Measurements from ENCODE around the gene ACSM2B. TPM values are rescaled to one million over a fixed set of nuclear protein-coding genes. Genes with fewer than 3 reads are reported as not detected.
"Not testable (repeated sequence)": the region's sequence is repeated elsewhere in the genome, so short reads cannot be mapped to it uniquely, and the experiment has no call there.

The ACSM2B gene
- total RNA-seq, 1 experiment from 2014 or later = not detected

DNA sequence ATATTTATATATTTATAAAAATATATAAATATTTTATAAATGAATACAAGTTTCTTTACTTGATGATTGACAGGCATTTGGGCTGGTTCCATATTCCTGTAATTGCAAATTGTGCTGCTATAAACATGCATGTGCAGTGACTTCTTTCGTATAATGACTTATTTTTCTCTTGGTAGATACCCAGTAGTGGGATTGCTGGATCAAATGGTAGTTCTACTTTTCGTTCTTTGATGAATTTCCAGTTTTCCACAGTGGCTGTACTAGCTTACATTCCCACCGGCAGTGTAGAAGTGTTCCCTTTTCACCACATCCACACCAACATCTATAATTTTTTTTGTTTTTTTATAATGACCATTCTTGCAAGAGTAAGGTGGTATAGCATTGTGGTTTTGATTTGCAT, 7.8 kb downstream of the ACSM2B start:
- DNase-seq = no peak
- H3K27me3 ChIP-seq (ENCODE audit: control insufficient read depth, insufficient read depth, low read length) = no peaks in the 10 kb centered on the region
- H3K4me3 ChIP-seq (ENCODE audit: insufficient read depth, low read depth, low read length) = no peak overlapping the region
- no peaks in the 10 kb centered on the region for H3K36me3 ChIP-seq (replicated peaks; ENCODE audit: control insufficient read depth, insufficient read depth, low read length)

DNA sequence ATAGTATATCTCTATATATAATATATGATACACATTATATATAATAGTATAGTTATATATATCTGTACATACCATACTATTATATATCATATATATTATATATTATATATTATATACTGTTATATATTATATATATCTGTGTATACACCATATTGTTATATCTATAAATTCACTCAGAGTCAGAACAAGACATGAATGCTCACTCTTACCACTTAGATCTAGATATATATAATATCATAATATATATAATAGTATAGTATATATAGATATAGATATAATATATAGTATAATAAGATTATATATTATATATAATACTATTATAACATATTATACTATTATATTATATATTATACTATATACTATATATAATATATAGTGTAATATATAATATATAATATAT, 9.3 kb downstream of the ACSM2B start:
- H3K4me3 ChIP-seq (ENCODE audit: insufficient read depth, low read depth, low read length) = no peak overlapping the region
- DNase-seq = no peak
- no peaks in the 10 kb centered on the region for H3K27me3 ChIP-seq (ENCODE audit: control insufficient read depth, insufficient read depth, low read length)
- H3K36me3 ChIP-seq (replicated peaks; ENCODE audit: control insufficient read depth, insufficient read depth, low read length) = no peaks in the 10 kb centered on the region

DNA sequence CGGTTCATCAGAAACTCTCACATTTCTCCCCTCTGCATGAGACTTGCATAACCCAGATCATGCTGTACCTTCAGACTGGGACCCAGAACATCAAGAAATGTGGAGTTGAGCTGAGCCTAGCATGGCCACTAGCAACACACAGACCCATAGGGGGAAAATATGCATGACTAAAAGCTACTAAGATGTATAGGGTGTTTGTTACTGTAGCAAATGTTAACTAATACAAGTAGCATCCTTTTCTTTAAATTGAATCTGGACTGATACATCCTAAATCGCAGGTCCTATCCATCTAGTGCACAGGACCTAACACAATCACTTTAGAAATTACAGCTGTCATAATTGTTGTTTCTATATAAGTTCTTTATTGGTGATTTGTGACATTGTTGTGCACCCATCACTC, 10.8 kb downstream of the ACSM2B start:
- not testable (repeated sequence) for H3K4me3 ChIP-seq (ENCODE audit: insufficient read depth, low read depth, low read length); H3K36me3 ChIP-seq (replicated peaks; ENCODE audit: control insufficient read depth, insufficient read depth, low read length); DNase-seq; H3K27me3 ChIP-seq (ENCODE audit: control insufficient read depth, insufficient read depth, low read length)

DNA sequence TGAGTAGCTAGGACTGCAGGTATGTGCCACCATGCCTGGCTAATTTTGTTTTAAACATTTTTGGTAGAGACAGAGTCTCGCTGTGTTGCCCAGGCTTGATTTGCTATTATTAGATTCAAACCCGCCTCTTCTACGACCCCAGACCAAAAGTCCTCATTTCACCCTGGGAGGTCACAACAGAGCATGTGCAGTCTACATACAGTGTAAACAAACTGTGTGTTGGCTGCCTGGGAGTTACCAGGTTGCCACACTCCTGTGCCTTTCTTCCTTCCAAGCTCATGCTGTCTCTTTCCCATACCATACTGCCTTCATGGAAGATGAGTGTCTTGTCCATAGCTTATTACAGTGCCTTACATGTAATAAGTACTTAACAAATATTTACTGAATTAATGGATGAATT, 11.9 kb downstream of the ACSM2B start:
- not testable (repeated sequence) for H3K27me3 ChIP-seq (ENCODE audit: control insufficient read depth, insufficient read depth, low read length); H3K4me3 ChIP-seq (ENCODE audit: insufficient read depth, low read depth, low read length); DNase-seq; H3K36me3 ChIP-seq (replicated peaks; ENCODE audit: control insufficient read depth, insufficient read depth, low read length)

DNA sequence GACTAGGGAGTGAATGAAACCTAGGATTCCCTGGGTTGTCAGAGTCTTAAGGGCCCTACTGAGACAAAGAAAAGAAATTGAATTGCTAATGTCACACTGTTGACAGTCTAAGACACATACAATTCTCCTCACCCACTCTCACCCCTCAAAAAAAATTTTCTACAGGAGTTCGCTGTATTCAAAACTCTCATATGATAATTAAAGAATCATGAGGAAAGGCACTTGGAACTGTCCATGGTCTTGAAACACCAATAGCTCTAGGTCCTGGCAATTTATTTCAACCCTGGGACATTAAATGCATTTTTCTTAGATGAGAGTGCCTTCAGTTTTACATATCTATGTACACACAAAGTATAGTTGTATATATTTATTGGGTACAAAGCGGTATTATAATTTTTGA, 20.5 kb downstream of the ACSM2B start:
- not testable (repeated sequence) for H3K27me3 ChIP-seq (ENCODE audit: control insufficient read depth, insufficient read depth, low read length); H3K36me3 ChIP-seq (replicated peaks; ENCODE audit: control insufficient read depth, insufficient read depth, low read length); DNase-seq; H3K4me3 ChIP-seq (ENCODE audit: insufficient read depth, low read depth, low read length)

DNA sequence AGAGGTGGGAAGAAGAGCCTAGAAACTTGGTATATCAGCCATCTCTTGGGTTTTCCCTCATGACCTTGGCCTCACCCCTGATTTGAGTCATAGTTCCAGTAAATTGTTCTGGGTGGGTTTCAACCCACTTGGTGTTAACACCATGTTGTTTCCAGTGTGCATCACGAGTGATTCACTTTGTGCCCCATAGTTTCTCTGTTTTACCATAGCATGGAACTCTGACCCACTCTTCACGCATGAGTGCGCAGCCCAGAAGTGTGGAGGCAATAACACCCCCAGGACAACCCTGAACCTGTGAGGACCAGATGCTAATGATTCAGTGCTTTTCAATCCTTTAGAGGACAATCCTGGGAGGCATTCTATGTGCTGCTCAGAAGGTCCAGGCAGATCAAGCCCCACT, 21.5 kb downstream of the ACSM2B start:
- not testable (repeated sequence) for DNase-seq; H3K36me3 ChIP-seq (replicated peaks; ENCODE audit: control insufficient read depth, insufficient read depth, low read length); H3K27me3 ChIP-seq (ENCODE audit: control insufficient read depth, insufficient read depth, low read length); H3K4me3 ChIP-seq (ENCODE audit: insufficient read depth, low read depth, low read length)

DNA sequence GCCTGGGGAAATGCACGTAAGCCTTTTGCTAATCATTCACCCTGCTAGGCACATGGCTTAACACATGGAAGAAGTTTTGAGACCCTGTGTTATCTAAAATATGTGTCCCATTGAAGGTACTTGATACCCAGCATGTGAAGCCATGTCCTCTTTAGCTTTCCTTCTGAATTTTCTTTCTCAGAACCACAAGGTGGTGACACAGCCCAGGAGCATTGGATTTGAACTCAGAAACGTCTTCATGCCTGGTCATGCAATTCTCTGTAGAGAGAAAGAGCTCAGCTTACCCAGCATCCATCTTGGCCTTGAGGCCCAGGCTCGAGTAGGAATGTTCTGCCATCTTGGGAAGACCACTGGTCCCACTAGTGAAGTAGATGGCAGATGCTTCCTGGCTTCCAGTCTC, 22.7 kb downstream of the ACSM2B start:
- DNase-seq = peak; percentile 3
- H3K36me3 ChIP-seq (replicated peaks; ENCODE audit: control insufficient read depth, insufficient read depth, low read length); H3K27me3 ChIP-seq (ENCODE audit: control insufficient read depth, insufficient read depth, low read length); H3K4me3 ChIP-seq (ENCODE audit: insufficient read depth, low read depth, low read length): not testable (repeated sequence)

DNA sequence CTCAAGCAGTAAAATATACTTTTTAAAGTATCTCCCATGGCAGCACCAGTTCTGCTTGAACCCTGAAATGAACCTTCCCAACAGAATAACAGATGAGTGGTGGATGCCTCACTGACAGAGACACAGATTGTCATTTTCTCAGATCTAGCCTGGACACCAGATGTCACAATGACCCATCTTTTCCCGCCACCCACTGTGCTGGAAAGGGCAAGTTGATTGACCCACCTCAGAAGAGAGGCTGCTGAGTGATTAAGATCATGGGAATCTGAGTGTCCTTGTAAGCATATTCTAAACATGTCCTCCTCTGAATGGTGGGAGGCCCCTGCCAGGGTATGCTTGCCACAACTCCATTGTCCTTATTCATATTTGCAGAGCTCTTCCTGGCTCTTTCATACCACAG, 29.2 kb downstream of the ACSM2B start:
- not testable (repeated sequence) for H3K27me3 ChIP-seq (ENCODE audit: control insufficient read depth, insufficient read depth, low read length); H3K4me3 ChIP-seq (ENCODE audit: insufficient read depth, low read depth, low read length); DNase-seq; H3K36me3 ChIP-seq (replicated peaks; ENCODE audit: control insufficient read depth, insufficient read depth, low read length)

DNA sequence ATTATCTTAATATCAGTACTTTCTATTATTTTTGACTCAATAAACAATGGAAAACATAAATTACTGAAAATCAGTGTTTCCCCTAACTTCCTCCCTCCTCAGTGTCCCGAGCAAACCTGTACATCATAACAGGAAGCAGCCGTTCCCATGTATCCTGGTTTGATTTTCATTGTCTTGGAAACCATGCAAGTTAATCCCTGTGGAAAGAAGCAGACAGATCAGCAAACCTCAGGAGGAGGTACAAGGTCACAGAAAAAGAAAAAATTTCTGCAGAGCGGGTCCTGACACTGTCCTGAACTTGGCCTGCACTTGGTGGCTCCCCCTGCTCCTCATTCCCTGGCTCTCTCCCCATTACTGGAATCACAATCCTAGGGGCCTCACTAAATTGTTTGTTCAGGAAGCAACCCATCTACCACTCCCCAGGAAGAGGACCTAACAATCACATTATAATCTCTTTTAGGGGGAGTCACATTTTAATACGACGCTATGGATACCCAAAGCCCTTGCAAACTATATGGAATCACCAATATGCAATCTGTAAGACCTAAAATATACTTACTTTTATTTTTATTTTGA, 29.8 kb downstream of the ACSM2B start:
- not testable (repeated sequence) for H3K27me3 ChIP-seq (ENCODE audit: control insufficient read depth, insufficient read depth, low read length); DNase-seq; H3K4me3 ChIP-seq (ENCODE audit: insufficient read depth, low read depth, low read length); H3K36me3 ChIP-seq (replicated peaks; ENCODE audit: control insufficient read depth, insufficient read depth, low read length)

DNA sequence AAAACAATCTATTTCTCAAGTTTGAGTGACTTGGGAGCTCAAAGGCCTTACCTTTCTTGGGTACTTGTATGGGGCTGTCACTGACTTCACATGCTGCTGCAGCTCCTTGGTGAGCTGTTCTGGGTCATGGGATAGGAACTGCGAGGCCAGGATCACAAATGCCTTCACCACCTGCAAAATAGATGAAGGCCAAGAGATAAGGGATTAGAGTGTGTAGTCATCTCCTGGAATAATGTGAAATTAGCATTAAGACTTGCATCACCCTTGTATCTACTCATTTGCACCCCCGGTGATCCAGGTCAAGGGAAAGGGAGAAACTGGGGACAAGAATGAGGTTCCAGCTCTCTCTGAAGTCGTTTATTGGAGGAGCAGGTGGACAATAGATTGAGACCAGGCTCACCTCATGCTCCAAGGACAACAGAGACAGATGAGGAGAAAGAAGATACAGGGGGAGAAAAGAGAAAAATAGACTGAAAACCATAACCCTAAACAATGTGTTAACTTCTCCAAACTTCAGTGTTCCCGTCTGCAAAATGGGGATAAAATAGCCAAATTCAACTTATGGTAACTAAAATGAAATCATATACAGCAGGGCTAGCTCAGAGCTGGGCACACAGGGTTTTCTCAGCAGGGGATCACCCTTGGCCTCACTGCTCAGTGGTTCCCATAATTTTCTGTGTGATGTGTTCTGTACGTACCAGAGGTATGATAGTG, 35.4 kb downstream of the ACSM2B start:
- DNase-seq; H3K4me3 ChIP-seq (ENCODE audit: insufficient read depth, low read depth, low read length); H3K27me3 ChIP-seq (ENCODE audit: control insufficient read depth, insufficient read depth, low read length); H3K36me3 ChIP-seq (replicated peaks; ENCODE audit: control insufficient read depth, insufficient read depth, low read length): not testable (repeated sequence)

DNA sequence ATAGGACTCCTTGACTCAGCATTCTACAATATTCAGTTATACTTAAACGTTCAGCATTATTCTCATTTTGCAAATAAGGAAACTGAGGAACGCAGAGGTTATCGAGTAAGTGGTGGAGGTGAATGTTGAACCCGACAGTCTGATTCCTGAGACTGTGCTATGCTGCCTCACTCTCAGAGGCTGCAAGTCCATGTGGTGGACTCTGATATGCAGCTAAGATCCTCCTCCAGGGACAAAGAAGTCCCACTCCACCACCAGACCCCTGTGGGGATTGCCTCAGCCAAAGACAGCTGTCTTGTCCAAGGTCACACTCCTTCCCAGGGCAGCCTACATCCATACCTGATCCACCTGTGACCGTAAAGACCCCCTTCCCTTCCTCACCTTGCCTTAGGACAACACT, 37.5 kb downstream of the ACSM2B start:
- H3K27me3 ChIP-seq (ENCODE audit: control insufficient read depth, insufficient read depth, low read length) = no peaks in the 10 kb centered on the region
- DNase-seq = no peak
- no peaks in the 10 kb centered on the region for H3K36me3 ChIP-seq (replicated peaks; ENCODE audit: control insufficient read depth, insufficient read depth, low read length)
- H3K4me3 ChIP-seq (ENCODE audit: insufficient read depth, low read depth, low read length) = no peak overlapping the region

DNA sequence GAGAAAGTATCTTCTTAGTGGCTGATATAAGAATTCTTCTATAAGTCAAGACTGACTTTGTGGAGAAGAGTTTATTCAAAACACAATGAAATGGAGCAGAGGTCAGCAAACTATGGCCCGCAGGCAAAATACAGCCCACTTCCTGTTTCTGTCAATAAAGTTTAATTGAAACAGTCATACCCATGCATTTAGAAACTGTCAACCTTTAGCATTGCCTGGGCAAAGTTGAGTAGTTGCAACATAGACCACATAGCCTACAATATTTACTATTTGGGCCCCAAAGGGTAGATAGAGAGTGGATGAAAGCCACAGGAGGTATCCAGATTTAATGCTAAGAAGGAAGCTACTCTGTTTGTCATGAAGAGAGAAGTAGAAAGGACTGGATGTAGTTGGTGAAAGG, 38.0 kb downstream of the ACSM2B start:
- DNase-seq = no peak
- H3K27me3 ChIP-seq (ENCODE audit: control insufficient read depth, insufficient read depth, low read length) = no peaks in the 10 kb centered on the region
- H3K36me3 ChIP-seq (replicated peaks; ENCODE audit: control insufficient read depth, insufficient read depth, low read length) = no peaks in the 10 kb centered on the region
- H3K4me3 ChIP-seq (ENCODE audit: insufficient read depth, low read depth, low read length) = no peak overlapping the region

DNA sequence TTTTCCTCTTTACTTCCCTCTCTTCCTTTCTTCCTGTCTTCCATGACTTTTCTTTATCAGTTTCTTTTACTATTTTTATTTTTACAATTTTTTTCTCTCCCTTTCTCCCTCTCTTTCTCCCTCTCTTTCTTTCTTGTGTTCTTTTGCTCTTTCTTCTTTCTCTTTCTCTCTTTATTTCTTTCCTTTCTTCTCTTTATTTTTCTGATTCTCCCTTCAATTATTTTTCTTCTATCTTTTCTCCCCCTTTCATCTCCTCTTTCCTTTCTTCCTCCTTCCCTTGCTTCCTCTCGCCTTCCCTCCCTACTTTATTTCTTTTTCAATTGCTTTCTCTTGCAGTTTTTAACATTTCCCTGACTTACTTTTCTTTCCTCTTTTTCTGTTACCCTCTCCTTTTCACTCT, 39.5 kb downstream of the ACSM2B start:
- DNase-seq; H3K27me3 ChIP-seq (ENCODE audit: control insufficient read depth, insufficient read depth, low read length); H3K4me3 ChIP-seq (ENCODE audit: insufficient read depth, low read depth, low read length); H3K36me3 ChIP-seq (replicated peaks; ENCODE audit: control insufficient read depth, insufficient read depth, low read length): not testable (repeated sequence)

DNA sequence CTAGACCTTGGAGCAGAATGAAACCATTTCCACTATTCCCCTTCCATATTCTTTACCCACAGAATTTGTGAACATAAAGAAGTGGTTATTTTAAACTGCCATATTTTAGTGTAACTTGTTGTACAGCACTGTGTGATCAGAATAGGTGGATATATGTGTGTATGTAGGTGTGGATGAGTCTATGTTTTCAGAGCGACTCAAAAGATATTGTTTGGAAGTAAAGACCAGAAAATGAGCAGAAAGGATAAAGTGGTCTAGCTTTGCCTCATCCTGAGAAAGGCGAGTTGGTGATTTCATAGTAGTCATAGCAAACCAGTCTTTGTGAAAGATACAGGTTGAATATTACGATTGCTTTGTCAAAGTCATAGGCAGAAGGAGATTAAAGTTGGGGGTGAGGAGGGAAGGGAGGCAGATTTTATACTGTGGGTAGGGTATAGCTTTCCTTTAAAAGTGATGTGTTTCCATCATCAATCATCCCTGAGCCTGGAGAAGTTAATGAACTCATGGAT, 43.8 kb downstream of the ACSM2B start:
- not testable (repeated sequence) for DNase-seq; H3K36me3 ChIP-seq (replicated peaks; ENCODE audit: control insufficient read depth, insufficient read depth, low read length); H3K4me3 ChIP-seq (ENCODE audit: insufficient read depth, low read depth, low read length); H3K27me3 ChIP-seq (ENCODE audit: control insufficient read depth, insufficient read depth, low read length)

DNA sequence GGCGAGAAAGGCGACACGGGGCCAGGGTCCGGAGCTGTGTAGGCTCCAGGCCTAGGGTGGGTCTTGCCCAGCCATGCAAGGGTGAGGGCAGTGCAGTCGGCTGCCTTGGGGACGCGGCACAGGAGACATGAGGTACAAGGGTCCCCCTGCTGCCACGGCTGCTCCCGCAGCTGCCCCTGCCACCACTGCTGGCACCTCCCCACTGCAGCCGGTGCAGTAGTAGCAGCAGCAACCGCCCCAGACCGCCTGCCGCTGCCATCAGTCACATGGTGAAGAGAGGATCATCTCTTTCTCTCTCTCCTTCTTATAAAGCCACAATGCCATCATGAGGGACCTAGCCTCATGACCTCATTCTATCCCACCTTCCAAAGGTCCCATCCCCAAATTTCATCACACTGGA, 44.4 kb downstream of the ACSM2B start:
- not testable (repeated sequence) for H3K4me3 ChIP-seq (ENCODE audit: insufficient read depth, low read depth, low read length); DNase-seq; H3K36me3 ChIP-seq (replicated peaks; ENCODE audit: control insufficient read depth, insufficient read depth, low read length)

More for the DNA sequence above, 44.4 kb downstream of the ACSM2B start:
- H3K27me3 ChIP-seq (ENCODE audit: control insufficient read depth, insufficient read depth, low read length) = not testable (repeated sequence)
